GM11168 (cell line): ENCODE results near the gene EFHC1.

Experiments
- in situ Hi-C: fragments of 300-500 bp; cut with MboI; formaldehyde crosslinking; loops from one replicate; pipeline ENCODE4 v1.12.0; 2022; ENCODE audit warnings: low sequenced_read_pairs; ENCODE audit not compliant: unreplicated experiment

Gene EFHC1

GRCh38 chr6:52548353-52548713 is 128.2 kb downstream of the EFHC1 start:
- in situ Hi-C loops: no loop called here

- in situ Hi-C loops: no loop called here
Measured at GRCh38 chr6:52548999-52549398, 128.9 kb downstream of the EFHC1 start.

GRCh38 chr6:52549428-52549827 is 129.3 kb downstream of the EFHC1 start:
- in situ Hi-C loops: no loop called here

DNA sequence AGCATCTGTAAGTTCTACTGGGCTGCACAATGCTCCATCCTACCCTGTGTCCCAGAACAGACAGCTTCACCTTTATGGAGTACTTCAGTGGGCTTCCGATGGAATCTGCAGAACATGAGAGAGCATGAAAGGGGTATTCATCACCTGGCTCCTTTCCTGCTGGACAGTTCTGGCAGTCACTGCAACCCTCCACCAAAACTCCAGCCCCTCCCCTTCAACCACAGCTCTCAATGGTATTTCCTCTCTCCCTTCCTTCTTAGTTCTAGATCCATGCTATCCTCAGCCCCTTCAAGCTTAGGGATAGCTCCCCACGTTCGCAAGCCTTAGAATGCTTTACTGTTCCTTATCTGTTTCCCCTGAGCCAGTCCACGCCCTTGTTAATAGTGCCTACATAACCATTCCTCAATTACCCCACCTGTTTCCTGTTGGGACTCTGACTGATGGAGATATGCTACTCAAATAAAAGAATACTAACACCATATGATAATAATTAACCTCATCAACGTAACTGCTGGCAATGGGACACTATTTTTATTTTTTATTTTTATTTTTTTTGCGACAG is 130.0 kb downstream of the EFHC1 start:
- in situ Hi-C loops: no loop called here

- in situ Hi-C loops: no loop called here
Measured at GRCh38 chr6:52550870-52551269, 130.7 kb downstream of the EFHC1 start.

DNA sequence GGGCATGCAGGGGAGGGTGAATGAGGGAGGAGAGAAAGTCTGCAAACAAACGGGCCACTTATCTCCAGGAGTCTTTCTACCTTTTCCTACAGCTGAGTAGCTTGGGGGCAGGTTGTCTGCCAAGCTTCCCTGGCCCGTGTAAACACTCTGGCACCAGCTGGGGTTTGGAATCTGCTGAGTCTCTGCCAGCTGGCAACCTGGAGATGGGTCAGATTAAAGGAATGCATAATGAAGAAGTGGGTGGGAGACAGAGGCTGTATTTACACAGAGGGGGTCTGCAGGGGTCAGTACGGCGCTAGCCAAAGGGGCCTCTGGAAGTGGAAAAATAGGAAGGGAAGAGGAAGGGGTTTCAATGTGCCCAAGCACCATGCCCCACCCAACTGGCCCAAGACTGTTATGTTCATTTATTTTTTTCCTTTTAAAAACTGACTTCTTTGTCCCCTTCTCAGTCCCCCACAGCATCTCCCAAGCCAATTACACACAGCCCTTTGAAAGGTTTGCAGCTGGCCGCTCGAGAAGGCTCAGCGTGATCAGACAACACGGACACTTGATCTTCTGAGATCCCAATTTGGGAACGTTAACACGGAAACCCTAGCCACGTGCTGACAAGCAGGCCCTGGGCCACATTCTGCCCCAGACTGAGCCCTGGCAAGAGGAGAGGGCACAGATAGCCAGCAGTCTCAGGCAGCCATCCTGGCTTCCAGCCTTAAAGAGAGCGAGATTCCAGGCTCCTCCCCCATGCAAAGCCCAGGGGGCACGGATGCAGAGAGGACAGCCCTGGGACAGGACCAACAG is 131.5 kb downstream of the EFHC1 start:
- in situ Hi-C loops: no loop called here

DNA sequence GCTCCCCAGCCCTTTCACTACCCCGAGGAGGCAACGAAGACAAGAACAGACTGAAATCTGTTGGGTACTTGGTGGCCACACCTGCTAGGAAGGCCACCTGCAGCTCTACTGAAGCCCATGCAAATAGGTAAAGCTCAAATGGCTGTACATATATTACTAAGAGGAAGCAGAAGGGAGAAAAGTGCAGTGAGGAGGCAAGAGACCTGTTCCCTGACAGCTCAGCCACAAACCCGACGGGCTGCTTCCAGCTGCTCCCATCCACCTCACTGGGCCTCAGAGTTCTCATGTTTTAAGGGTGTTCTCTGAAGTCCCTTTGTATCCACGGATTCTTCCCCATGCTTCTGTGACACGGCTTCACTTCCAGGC is 132.1 kb downstream of the EFHC1 start:
- in situ Hi-C loops: no loop called here

GRCh38 chr6:52553158-52553557 is 133.0 kb downstream of the EFHC1 start:
- in situ Hi-C loops: no loop called here

DNA sequence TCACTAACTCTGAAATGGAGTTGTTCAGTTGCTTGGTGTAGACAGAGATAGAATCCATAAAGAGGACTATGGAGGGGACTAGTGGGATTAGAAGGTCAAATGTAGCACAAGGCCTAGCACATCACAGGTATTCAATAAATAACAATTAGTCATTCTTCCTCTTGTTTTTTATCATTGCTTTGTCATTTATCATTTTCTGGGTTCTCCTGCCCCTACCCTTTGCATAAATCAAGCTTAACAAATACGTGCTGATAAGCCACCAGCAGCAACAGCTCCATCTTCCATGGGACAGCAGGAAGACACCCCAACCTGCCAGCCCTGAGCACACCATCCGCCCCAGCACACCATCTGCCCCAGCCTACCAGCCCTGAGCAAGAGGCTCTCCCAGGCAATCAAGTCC is 133.6 kb downstream of the EFHC1 start:
- in situ Hi-C loops: no loop called here

DNA sequence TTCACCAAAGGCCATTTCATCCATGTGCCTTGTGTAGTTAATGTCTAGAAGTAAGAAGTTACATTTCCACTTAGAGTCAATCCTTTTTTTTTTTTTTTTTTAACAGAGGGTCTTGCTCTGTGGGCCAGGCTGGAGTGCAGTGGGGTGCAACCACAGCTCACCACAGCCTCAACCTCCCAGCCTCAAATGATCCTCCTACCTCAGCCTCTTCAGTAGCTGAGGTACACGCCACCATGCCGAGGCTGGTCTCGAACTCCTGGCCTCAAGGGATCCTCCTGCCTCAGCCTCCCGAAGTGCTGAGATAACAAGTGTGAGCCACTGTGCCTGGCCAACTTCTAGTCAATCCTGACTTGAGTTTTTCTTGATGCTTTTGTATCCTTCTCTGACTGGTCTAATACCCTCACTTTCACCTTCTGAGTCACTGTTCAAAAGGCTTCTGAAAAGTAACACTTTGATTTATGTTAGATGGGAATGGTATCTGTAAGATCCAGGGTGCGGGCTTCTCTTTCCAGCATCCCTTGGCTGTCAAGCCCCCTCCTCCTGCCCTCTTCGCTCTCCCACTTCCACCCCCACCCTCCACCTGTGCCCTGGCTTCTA is 134.6 kb downstream of the EFHC1 start:
- in situ Hi-C loops: no loop called here

DNA sequence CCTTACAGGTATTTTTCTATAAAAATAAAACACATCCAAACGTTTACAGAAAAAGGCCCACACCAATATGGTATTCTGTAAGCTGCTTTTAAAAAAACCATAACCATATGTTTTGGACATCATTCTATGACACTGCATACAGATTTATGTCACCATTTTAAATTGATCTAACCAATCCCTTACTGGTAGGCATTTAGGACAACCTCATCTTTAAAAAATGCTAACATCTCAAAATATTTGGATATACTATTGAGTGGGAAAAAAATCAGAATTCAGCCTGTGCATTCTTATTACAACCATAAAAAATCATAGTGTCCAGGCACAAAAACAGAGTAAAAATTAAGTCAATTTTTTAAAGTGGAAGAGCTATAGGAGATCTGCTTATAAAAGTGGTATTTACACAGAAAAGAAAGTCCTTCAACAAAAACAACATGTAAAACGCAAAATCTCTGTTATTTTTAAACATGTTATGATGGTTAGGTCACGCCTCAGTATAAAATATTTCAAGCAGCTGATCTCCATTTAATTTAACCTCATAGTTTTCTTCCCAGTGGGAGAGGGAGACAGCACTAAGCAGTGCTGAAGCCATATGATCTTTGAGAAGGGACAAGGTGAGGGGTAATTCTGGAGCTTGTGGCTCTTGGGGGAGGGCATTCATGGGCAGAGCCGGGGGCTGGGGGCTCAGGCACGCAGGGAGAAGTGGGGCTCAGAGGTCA is 135.5 kb downstream of the EFHC1 start:
- in situ Hi-C loops: no loop called here

GRCh38 chr6:52557389-52558265 is 137.5 kb downstream of the EFHC1 start:
- in situ Hi-C loops: no loop called here

DNA sequence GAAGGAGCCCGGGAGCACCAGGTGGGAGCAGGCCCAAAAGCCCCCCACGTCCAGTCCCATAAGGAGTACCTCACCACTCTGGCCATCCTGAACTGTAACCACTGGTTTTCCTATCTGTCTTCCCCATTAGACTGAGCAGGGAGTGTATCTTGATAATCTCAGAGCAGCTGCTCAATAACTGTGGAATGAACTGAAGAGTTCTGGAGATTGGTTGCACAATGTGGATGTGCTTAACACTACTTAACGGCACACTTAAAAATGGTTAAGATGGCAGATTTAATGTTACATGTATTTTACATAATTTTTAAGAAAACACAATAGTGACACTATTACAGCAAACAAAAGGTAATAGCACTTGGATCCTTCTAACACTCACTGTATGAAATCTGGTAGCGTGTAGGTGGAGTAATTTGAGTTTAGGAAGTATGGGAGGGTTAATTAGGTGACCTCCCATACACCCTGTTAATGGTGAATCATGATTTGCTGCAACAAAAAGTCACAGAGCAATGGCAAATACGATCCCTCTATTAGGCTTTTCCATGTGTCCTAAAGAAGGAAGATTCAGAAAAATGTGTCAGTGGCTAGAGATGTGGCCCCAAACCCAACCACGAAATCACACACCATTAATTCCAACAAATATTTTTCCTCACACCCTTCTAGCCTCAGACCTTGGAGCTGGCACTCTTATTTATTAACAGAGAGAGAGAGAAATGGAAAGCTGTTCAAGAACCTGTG is 138.3 kb downstream of the EFHC1 start:
- in situ Hi-C loops: no loop called here

- in situ Hi-C loops: no loop called here
Measured at GRCh38 chr6:52560462-52560861, 140.3 kb downstream of the EFHC1 start.

DNA sequence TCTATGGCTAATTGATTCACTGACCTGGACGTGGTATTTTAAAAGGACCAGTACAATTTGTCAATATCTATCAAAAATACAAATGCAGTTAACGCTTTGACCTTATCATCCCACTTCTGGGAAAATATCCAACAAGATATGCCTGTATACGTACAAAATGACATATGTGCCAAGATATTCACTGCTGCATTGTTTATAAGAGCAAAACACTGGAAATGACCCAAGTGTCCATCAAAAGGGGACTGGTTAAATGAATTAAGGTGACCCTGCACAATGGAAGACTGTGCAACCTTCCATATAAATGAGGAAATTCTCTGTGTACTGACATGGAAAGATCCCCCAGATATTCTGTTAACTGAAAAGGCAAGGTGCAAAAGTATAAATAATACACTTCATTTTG is 142.8 kb downstream of the EFHC1 start:
- in situ Hi-C loops: no loop called here

GRCh38 chr6:52564856-52565255 is 144.7 kb downstream of the EFHC1 start:
- in situ Hi-C loops: no loop called here

- in situ Hi-C loops: no loop called here
Measured at GRCh38 chr6:52566201-52566600, 146.1 kb downstream of the EFHC1 start.

DNA sequence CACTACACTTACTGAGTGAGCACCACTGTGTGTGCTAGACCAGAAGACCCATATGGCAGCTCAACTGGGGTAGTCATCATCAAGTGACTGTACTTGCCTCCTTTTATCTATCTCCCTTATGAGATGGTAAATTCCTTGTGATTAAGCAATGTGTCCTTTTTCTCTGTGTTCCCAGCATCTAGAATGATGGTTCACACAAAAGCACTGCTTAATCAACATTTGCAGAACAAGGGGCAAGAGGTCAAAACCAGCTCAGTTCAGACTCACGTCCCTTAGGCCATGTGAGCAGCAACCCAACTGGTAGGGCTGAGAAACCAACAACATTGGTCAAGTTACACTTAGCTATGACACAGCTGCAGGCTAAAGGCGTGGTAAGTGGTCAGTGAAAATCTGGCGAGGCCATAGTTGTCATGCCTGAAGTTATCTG is 146.7 kb downstream of the EFHC1 start:
- in situ Hi-C loops: no loop called here

- in situ Hi-C loops: no loop called here
Measured at GRCh38 chr6:52568320-52568719, 148.2 kb downstream of the EFHC1 start.

- in situ Hi-C loops: no loop called here
Measured at GRCh38 chr6:52570291-52570700, 150.2 kb downstream of the EFHC1 start.
